HL-60/S4 (cell line): Measurements from ENCODE around the gene MORC4.

Experiments
- in situ Hi-C: fragments of 300-500 bp; cut with MboI; formaldehyde crosslinking; loops from 2 replicates; pipeline ENCODE4 v1.14.3; 2022; ENCODE audit warnings: low sequenced_read_pairs

The MORC4 gene

GRCh38 chrX:106952988-106953387 lies 47.0 kb downstream of the MORC4 start:
- in situ Hi-C loops = no loop called here

GRCh38 chrX:106952538-106952937 lies 47.5 kb downstream of the MORC4 start:
- in situ Hi-C loops = no loop called here

- in situ Hi-C loops = no loop called here
These were observed 47.9 kb downstream of the MORC4 start for GRCh38 chrX:106952089-106952488.

GRCh38 chrX:106951230-106951629 lies 48.8 kb downstream of the MORC4 start:
- in situ Hi-C loops = no loop called here

- in situ Hi-C loops = no loop called here
These were observed 49.6 kb downstream of the MORC4 start for GRCh38 chrX:106950381-106950780.

GRCh38 chrX:106949366-106949765 lies 50.6 kb downstream of the MORC4 start:
- in situ Hi-C loops = no loop called here

- in situ Hi-C loops = no loop called here
These were observed 51.4 kb downstream of the MORC4 start for GRCh38 chrX:106948641-106949040.

GRCh38 chrX:106946464-106946863 lies 53.5 kb downstream of the MORC4 start:
- in situ Hi-C loops = no loop called here

GRCh38 chrX:106940068-106940467 lies 59.9 kb downstream of the MORC4 start:
- in situ Hi-C loops = no loop called here

- in situ Hi-C loops = no loop called here
These were observed 60.4 kb downstream of the MORC4 start for GRCh38 chrX:106939566-106939965.

- in situ Hi-C loops = no loop called here
These were observed 63.8 kb downstream of the MORC4 start for GRCh38 chrX:106936246-106936645.

GRCh38 chrX:106935175-106935574 lies 64.8 kb downstream of the MORC4 start:
- in situ Hi-C loops = no loop called here

GRCh38 chrX:106933538-106933961 lies 66.5 kb downstream of the MORC4 start:
- in situ Hi-C loops = no loop called here

- in situ Hi-C loops = no loop called here
These were observed 67.0 kb downstream of the MORC4 start for GRCh38 chrX:106932960-106933537.

- in situ Hi-C loops = no loop called here
These were observed 67.5 kb downstream of the MORC4 start for GRCh38 chrX:106932492-106932923.

GRCh38 chrX:106931831-106932491 lies 68.1 kb downstream of the MORC4 start:
- in situ Hi-C loops = no loop called here

GRCh38 chrX:106928227-106928626 lies 71.8 kb downstream of the MORC4 start:
- in situ Hi-C loops = no loop called here

GRCh38 chrX:106927700-106928099 lies 72.3 kb downstream of the MORC4 start:
- in situ Hi-C loops = no loop called here

GRCh38 chrX:106927023-106927422 lies 73.0 kb downstream of the MORC4 start:
- in situ Hi-C loops = no loop called here

- in situ Hi-C loops = no loop called here
These were observed 78.4 kb downstream of the MORC4 start for GRCh38 chrX:106921637-106922036.

- in situ Hi-C loops = no loop called here
These were observed 80.0 kb downstream of the MORC4 start, which contains the start of gene CLDN2 for GRCh38 chrX:106919932-106920452. TSS of gene CLDN2 (plus strand) at chrX:106920402. CDS start at chrX:106928229, 7,827 bp downstream.

- in situ Hi-C loops = no loop called here
These were observed 82.0 kb downstream of the MORC4 start for GRCh38 chrX:106917830-106918500.
